SK-N-SH (cell line): ENCODE results near the gene LAX1. TPM values are rescaled to one million over a fixed set of nuclear protein-coding genes. Genes with fewer than 3 reads are reported as not detected.

Source experiments
- CTCF ChIA-PET: fragments of 300-600, 350-600 bp; formaldehyde crosslinking; extraction: SDS; loops from one replicate; lab custom pipeline; 2021; lab: Yijun Ruan, JAX
- POLR2A ChIA-PET: fragments of 350-600 bp; sonication (Branson Sonifier 250); formaldehyde crosslinking; extraction: SDS; loops from one replicate; lab custom pipeline; 2020; ENCODE audit warnings: antibody characterized with exemption, inconsistent platforms; lab: Yijun Ruan, JAX
- DNase-seq: peaks from one replicate; pipeline ENCODE4 v3.0.0; 2012
- H2AFZ ChIP-seq: fragments of 200-600 bp; sonication (generic); 2 replicates; pipeline ENCODE4 v1.8.1; 2016; ENCODE audit warnings: antibody characterized with exemption, mild to moderate bottlenecking, low read depth
- H3F3A ChIP-seq: fragments of 200-600 bp; sonication (generic); replicated peaks from 2 replicates; pipeline ENCODE3; 2016; ENCODE audit warnings: antibody characterized with exemption, mild to moderate bottlenecking; ENCODE audit not compliant: insufficient read depth
- H3K27ac ChIP-seq, 2 experiments: fragments of 200-500 bp in 1 of 2; fragments of 200-600 bp in 1 of 2; sonication (Bioruptor generic) in 1 of 2; sonication (generic), shearing (Covaris generic) in 1 of 2; 2 replicates each; pipeline versions ENCODE4 v1.5.1 to v1.6.1; 2014 to 2016; ENCODE audit warnings: low read depth in 2 of 2, inconsistent platforms in 1 of 2, low read length in 1 of 2, mild to moderate bottlenecking in 1 of 2, mixed read lengths in 1 of 2
- H3K27me3 ChIP-seq: fragments of 200-600 bp; sonication (generic), shearing (Covaris generic); 2 replicates; pipeline ENCODE4 v1.6.1; 2016; ENCODE audit warnings: mixed run types; ENCODE audit not compliant: insufficient read depth
- H3K36me3 ChIP-seq, 2 experiments: fragments of 200-500 bp in 1 of 2; fragments of 200-600 bp in 1 of 2; sonication (Bioruptor generic) in 1 of 2; sonication (generic) in 1 of 2; replicated peaks in 1 of 2; 2 replicates each; pipeline versions ENCODE3 to v1.5.1; 2014 to 2016; ENCODE audit warnings: low read length in 1 of 2, mild to moderate bottlenecking in 1 of 2; ENCODE audit not compliant: insufficient read depth in 2 of 2, control insufficient read depth in 1 of 2
- H3K4me1 ChIP-seq, 2 experiments: fragments of 200-500 bp in 1 of 2; fragments of 200-600 bp in 1 of 2; sonication (Bioruptor generic) in 1 of 2; sonication (generic), shearing (Covaris generic) in 1 of 2; 2 replicates each; pipeline versions ENCODE4 v1.5.1 to v1.6.1; 2014 to 2016; ENCODE audit warnings: low read depth in 1 of 2, low read length in 1 of 2, mixed run types in 1 of 2; ENCODE audit not compliant: insufficient read depth in 2 of 2, control insufficient read depth in 1 of 2
- H3K4me2 ChIP-seq: fragments of 200-600 bp; sonication (generic), shearing (Covaris generic); 2 replicates; pipeline ENCODE4 v1.6.1; 2017; ENCODE audit warnings: mixed run types
- H3K4me3 ChIP-seq, 2 experiments: fragments of 200-500 bp in 1 of 2; fragments of 200-600 bp in 1 of 2; sonication (Bioruptor generic) in 1 of 2; sonication (generic), shearing (Covaris generic) in 1 of 2; 2 replicates each; pipeline versions ENCODE4 v1.5.1 to v1.8.1; 2014 to 2016; ENCODE audit warnings: low read depth in 2 of 2, inconsistent platforms in 1 of 2, low read length in 1 of 2, mild to moderate bottlenecking in 1 of 2, mixed read lengths in 1 of 2, moderate library complexity in 1 of 2
- H3K79me2 ChIP-seq: fragments of 200-600 bp; sonication (generic); 2 replicates; pipeline ENCODE4 v1.8.1; 2017; ENCODE audit warnings: mild to moderate bottlenecking; ENCODE audit not compliant: insufficient read depth
- H3K9ac ChIP-seq: fragments of 200-600 bp; sonication (generic); 2 replicates; pipeline ENCODE4 v1.6.1; 2017; ENCODE audit warnings: mixed run types
- H3K9me2 ChIP-seq: fragments of 200-600 bp; sonication (generic); 2 replicates; pipeline ENCODE4 v1.6.1; 2017; ENCODE audit warnings: mixed run types
- H3K9me3 ChIP-seq: fragments of 200-600 bp; sonication (generic); 2 replicates; pipeline ENCODE4 v1.6.1; 2017; ENCODE audit warnings: mixed run types, mild to moderate bottlenecking, moderate library complexity
- H4K20me1 ChIP-seq: fragments of 200-600 bp; sonication (generic); 2 replicates; pipeline ENCODE4 v1.6.1; 2017; ENCODE audit warnings: mild to moderate bottlenecking, mixed run types; ENCODE audit not compliant: insufficient read depth
- CHD2 ChIP-seq: fragments of 150-350 bp; IDR thresholded peaks from 2 replicates; pipeline ENCODE4 v1.6.1; 2018; ENCODE audit warnings: low read length; ENCODE audit not compliant: partially characterized antibody
- EZH2phosphoT487 ChIP-seq: fragments of 200-600 bp; sonication (generic); IDR thresholded peaks from 2 replicates; pipeline ENCODE4 v1.6.1; 2017; ENCODE audit warnings: low read depth, mixed run types, mild to moderate bottlenecking, antibody characterized with exemption, moderate library complexity, borderline replicate concordance
- FOSL2 ChIP-seq: IDR thresholded peaks from 2 replicates; pipeline ENCODE4 v1.4.0; 2012; ENCODE audit warnings: low read depth, mild to moderate bottlenecking, moderate library complexity, borderline replicate concordance
- FOXJ3 ChIP-seq: sonication (generic); formaldehyde crosslinking; IDR thresholded peaks from 2 replicates; pipeline ENCODE4 v1.5.1; 2020; ENCODE audit warnings: mild to moderate bottlenecking, missing genetic modification reagents
- GABPA ChIP-seq: IDR thresholded peaks from 2 replicates; pipeline ENCODE4 v1.4.0; 2012; ENCODE audit warnings: low read depth, mild to moderate bottlenecking
- IRF3 ChIP-seq: fragments of 150-350 bp; IDR thresholded peaks from 2 replicates; pipeline ENCODE4 v1.6.1; 2016; ENCODE audit warnings: mild to moderate bottlenecking, low read depth, low read length
- JUND ChIP-seq: IDR thresholded peaks from 2 replicates; pipeline ENCODE4 v1.4.0; 2012
- MAX ChIP-seq: IDR thresholded peaks from 2 replicates; pipeline ENCODE4 v1.4.0; 2012; ENCODE audit warnings: low read depth
- MXI1 ChIP-seq: IDR thresholded peaks from 2 replicates; pipeline ENCODE4 v1.6.1; 2012; ENCODE audit warnings: mild to moderate bottlenecking, low read depth, low read length, improper control_type of control experiment
- PBX3 ChIP-seq: IDR thresholded peaks from 2 replicates; pipeline ENCODE4; 2012
- RAD21 ChIP-seq: IDR thresholded peaks from 2 replicates; pipeline ENCODE4 v1.6.1; 2012; ENCODE audit warnings: mild to moderate bottlenecking, low read length
- REST ChIP-seq: IDR thresholded peaks from 2 replicates; pipeline ENCODE4 v1.6.1; 2012; ENCODE audit warnings: mild to moderate bottlenecking, low read depth, low read length, moderate library complexity
- SIN3A ChIP-seq: IDR thresholded peaks from 2 replicates; pipeline ENCODE4 v1.6.1; 2012; ENCODE audit warnings: low read depth, mild to moderate bottlenecking, low read length, moderate library complexity, borderline replicate concordance
- SMC3 ChIP-seq: IDR thresholded peaks from 2 replicates; pipeline ENCODE4 v1.6.1; 2012; ENCODE audit warnings: low read depth, low read length, improper control_type of control experiment
- TAF1 ChIP-seq: IDR thresholded peaks from 2 replicates; pipeline ENCODE4 v1.6.1; 2012; ENCODE audit warnings: low read depth, mild to moderate bottlenecking, low read length, moderate library complexity, borderline replicate concordance
- TEAD4 ChIP-seq: IDR thresholded peaks from 2 replicates; pipeline ENCODE4 v1.4.0; 2012; ENCODE audit warnings: mild to moderate bottlenecking, borderline replicate concordance; ENCODE audit not compliant: insufficient read depth
- USF2 ChIP-seq: fragments of 150-350 bp; IDR thresholded peaks from 2 replicates; pipeline ENCODE4 v1.6.1; 2017; ENCODE audit warnings: antibody characterized with exemption, low read length, low read depth, borderline replicate concordance
- YY1 ChIP-seq: IDR thresholded peaks from 2 replicates; pipeline ENCODE4 v1.4.0; 2012; ENCODE audit warnings: low read depth, mild to moderate bottlenecking
- WGBS: methylation state at CpG from one replicate; pipeline ENCODE4 v1.1.6; 2017; ENCODE audit warnings: low lambda C conversion rate; 5-methylcytosine and 5-hydroxymethylcytosine counted together
- polyA plus RNA-seq, 3 experiments: library from polyadenylated mRNA; depleted of rRNA; stranded (reverse); fragments of >200 nt; gene quantifications; 2 replicates each; pipeline ENCODE4 v1.2.3, GENCODE V29; 2012

LAX1 gene
- polyA plus RNA-seq, 1 of the 3 experiments (the other 2 are of a cell fraction) = 0.03 TPM

- no peak overlapping the region for H3K9ac ChIP-seq
- no peaks in the 10 kb centered on the region for H3K9me3 ChIP-seq
- no peaks in the 10 kb centered on the region for H3K9me2 ChIP-seq
- no peak for TF ChIP-seq JUND
- TF ChIP-seq GABPA = no peak
- no peak for TF ChIP-seq FOSL2
- TF ChIP-seq EZH2phosphoT487 = no peak
- TF ChIP-seq REST = no peak
- no peak for TF ChIP-seq TEAD4
- TF ChIP-seq IRF3 = no peak
- no peak for TF ChIP-seq FOXJ3 (CRISPR knock-in tag)
- TF ChIP-seq MXI1 = no peak
- TF ChIP-seq SMC3 = no peak
- TF ChIP-seq TAF1 = no peak
- no peak for TF ChIP-seq YY1
- TF ChIP-seq SIN3A = no peak
- TF ChIP-seq RAD21 = no peak
- no peak for TF ChIP-seq MAX
- TF ChIP-seq PBX3 = no peak
- TF ChIP-seq CHD2 = no peak
- TF ChIP-seq USF2 = no peak
- no peak overlapping the region for H3K27ac ChIP-seq
- no peak overlapping the region for H3K4me3 ChIP-seq
- CTCF ChIA-PET = no interaction called here
- POLR2A ChIA-PET = interaction anchor here (0.6 kb wide), 1 partner anchor 187 kb away, joined by 6 read pairs; no protein-coding TSS in a partner anchor
- no peaks in the 10 kb centered on the region for H3F3A ChIP-seq
- H3K27me3 ChIP-seq = no peaks in the 10 kb centered on the region
- WGBS = 77% methylated on average over 7 of the region's 7 CpGs
- H3K36me3 ChIP-seq = no peaks in the 10 kb centered on the region
- H3K4me1 ChIP-seq = peaks cover 7 to 8% of the 10 kb centered on the region in 2 experiments; a peak in 2 of 4 replicates
- no peaks in the 10 kb centered on the region for H3K79me2 ChIP-seq
- DNase-seq = no peak
- H4K20me1 ChIP-seq = no peaks in the 10 kb centered on the region
- H3K4me2 ChIP-seq = no peak overlapping the region
- H2AFZ ChIP-seq = no peak overlapping the region
These were observed 6.9 kb downstream of the LAX1 start for GRCh38 chr1:203771901-203772301.
